COLO668 (cell line): Measurements from ENCODE around the gene EPB41L4A.

Experiments
- DNase-seq: peaks from one replicate; lab custom pipeline; 2025; ENCODE audit not compliant: unreplicated experiment; lab: John Stamatoyannopoulos, UW

The EPB41L4A gene

GRCh38 chr5:112316006-112316405, 103.1 kb downstream of the EPB41L4A start:
- no peak for DNase-seq

- no peak for DNase-seq
Measured at GRCh38 chr5:112312295-112313275, 106.5 kb downstream of the EPB41L4A start.

GRCh38 chr5:112310746-112311145, 108.3 kb downstream of the EPB41L4A start:
- no peak for DNase-seq

GRCh38 chr5:112308608-112309007, 110.5 kb downstream of the EPB41L4A start:
- DNase-seq = no peak

GRCh38 chr5:112306956-112307355, 112.1 kb downstream of the EPB41L4A start:
- DNase-seq = no peak

GRCh38 chr5:112304743-112305142, 114.3 kb downstream of the EPB41L4A start:
- no peak for DNase-seq

GRCh38 chr5:112303685-112304084, 115.4 kb downstream of the EPB41L4A start:
- no peak for DNase-seq

GRCh38 chr5:112294126-112294525, 125.0 kb downstream of the EPB41L4A start:
- DNase-seq = no peak

GRCh38 chr5:112293587-112293986, 125.5 kb downstream of the EPB41L4A start:
- DNase-seq = no peak

- DNase-seq = no peak
Measured at GRCh38 chr5:112290691-112291090, 128.4 kb downstream of the EPB41L4A start.

GRCh38 chr5:112289465-112289864, 129.6 kb downstream of the EPB41L4A start:
- no peak for DNase-seq

GRCh38 chr5:112283943-112284929, 134.8 kb downstream of the EPB41L4A start:
- DNase-seq = no peak

- no peak for DNase-seq
Measured at GRCh38 chr5:112283034-112283582, 136.0 kb downstream of the EPB41L4A start.

GRCh38 chr5:112279082-112279481, 140.0 kb downstream of the EPB41L4A start:
- DNase-seq = no peak

- no peak for DNase-seq
Measured at GRCh38 chr5:112276991-112277390, 142.1 kb downstream of the EPB41L4A start.

GRCh38 chr5:112275671-112276070, 143.4 kb downstream of the EPB41L4A start:
- no peak for DNase-seq

- DNase-seq = no peak
Measured at GRCh38 chr5:112270299-112271293, 148.5 kb downstream of the EPB41L4A start.

GRCh38 chr5:112267231-112267630, 151.8 kb downstream of the EPB41L4A start:
- DNase-seq = no peak

- no peak for DNase-seq
Measured at GRCh38 chr5:112264666-112265065, 154.4 kb downstream of the EPB41L4A start.

GRCh38 chr5:112264151-112264550, 154.9 kb downstream of the EPB41L4A start:
- no peak for DNase-seq
